GM12878 (cell line): ENCODE data around the gene UNC13D.

Experiments used
- BCL11A ChIP-seq: IDR thresholded peaks from 2 replicates; pipeline ENCODE4 v1.6.1; 2011; ENCODE audit warnings: low read depth, low read length
- CBFB ChIP-seq: IDR thresholded peaks from 2 replicates; pipeline ENCODE4 v1.6.1; 2016; ENCODE audit warnings: antibody characterized with exemption, low read depth
- CEBPB ChIP-seq, 2 experiments: fragments of 150-350 bp in 1 of 2; IDR thresholded peaks; 2 replicates each; pipeline ENCODE4 v1.6.1; 2012 to 2014; ENCODE audit warnings: low read depth in 2 of 2, low read length in 2 of 2, borderline replicate concordance in 1 of 2, inconsistent platforms in 1 of 2
- CREM ChIP-seq: IDR thresholded peaks from 2 replicates; pipeline ENCODE4 v1.6.1; 2014; ENCODE audit warnings: antibody characterized with exemption, low read depth
- CTCF ChIP-seq, 3 experiments: IDR thresholded peaks in 2 of 3; conservative IDR thresholded peaks in 1 of 3; 2 replicates each; pipeline ENCODE4 v1.5.1; 2011; ENCODE audit warnings: low read depth in 3 of 3, low read length in 3 of 3, mild to moderate bottlenecking in 3 of 3, control low read depth in 2 of 3, moderate library complexity in 2 of 3, inconsistent platforms in 1 of 3, mixed read lengths in 1 of 3; ENCODE audit not compliant: control insufficient read depth in 2 of 3, insufficient read depth in 1 of 3; ENCODE audit errors: extremely low read depth in 1 of 3
- E2F8 ChIP-seq: fragments of 450-650 bp; IDR thresholded peaks from 2 replicates; pipeline ENCODE4 v1.6.1; 2018; ENCODE audit warnings: mild to moderate bottlenecking, low read depth, moderate library complexity; ENCODE audit not compliant: partially characterized antibody
- RELA ChIP-seq: fragments of 450-650 bp; IDR thresholded peaks from 2 replicates; pipeline ENCODE4 v1.8.0; 2014; ENCODE audit warnings: borderline replicate concordance; ENCODE audit not compliant: partially characterized antibody
- SPI1 ChIP-seq: IDR thresholded peaks from 2 replicates; pipeline ENCODE4 v1.6.1; 2011; ENCODE audit warnings: low read depth, mild to moderate bottlenecking, low read length, moderate library complexity, borderline replicate concordance; ENCODE audit not compliant: insufficient read depth

- TF ChIP-seq E2F8 (no peak), CREM (no peak), CTCF (IDR thresholded peaks at IDR 0.05 in 2 of 3, conservative IDR thresholded peaks at IDR 0.05 in 1 of 3; ENCODE audit: control insufficient read depth in 2 of 3, extremely low read depth in 1 of 3, insufficient read depth in 1 of 3, low read depth in 3 of 3, low read length in 3 of 3) (no peak), BCL11A (no peak), CEBPB (IDR thresholded peaks at IDR 0.05; ENCODE audit: borderline replicate concordance in 1 of 2, low read depth in 2 of 2, low read length in 2 of 2) (no peak), RELA (no peak), SPI1 (no peak), CBFB (no peak)
These were observed 60.3 kb downstream of the UNC13D start for GRCh38 chr17:75783803-75784472.
